ENCODE measurements around the gene PEX3. TPM values are rescaled to one million over a fixed set of nuclear protein-coding genes. Genes with fewer than 3 reads are reported as not detected.

PEX3 gene
- total and polyA plus RNA-seq, 10 of the 15 experiments (the other 5 are each of a cell fraction or from before 2014, with no cell fraction given) = 18.6 to 70.7 (median 38.6) TPM

- Histone ChIP-seq H3K36me3 (ENCODE audit: control insufficient read depth in 2 of 2, insufficient read depth in 2 of 2, low read length in 1 of 2) (peaks cover 0 to 4% of the 10 kb centered on the region in 2 experiments; a peak in 2 of 4 replicates), H3K4me3 (no peak overlapping the region), H4K20me1 (ENCODE audit: control insufficient read depth, insufficient read depth) (no peaks in the 10 kb centered on the region), H3K9ac (ENCODE audit: control insufficient read depth, insufficient read depth, low read length) (no peak overlapping the region), H3K4me2 (ENCODE audit: control insufficient read depth, insufficient read depth) (no peak overlapping the region), H3K9me3 (replicated peaks; ENCODE audit: control insufficient read depth, insufficient read depth, low read length) (no peaks in the 10 kb centered on the region), H3K79me2 (ENCODE audit: control insufficient read depth, insufficient read depth, low read length) (no peaks in the 10 kb centered on the region), H3K4me1 (ENCODE audit: control insufficient read depth, insufficient read depth, low read length) (peaks cover 4% of the 10 kb centered on the region; the same call in 1 of the 2 replicates), H3K27me3 (replicated peaks in 1 of 2; ENCODE audit: control insufficient read depth in 2 of 2, insufficient read depth in 2 of 2, low read length in 1 of 2) (no peaks in the 10 kb centered on the region), H3K27ac (ENCODE audit: control insufficient read depth, insufficient read depth) (no peak overlapping the region), H2AFZ (ENCODE audit: control insufficient read depth, low read depth, low read length) (no peak overlapping the region)
- ATAC-seq (no peak), FAIRE-seq (no peak), DNase-seq (ENCODE audit: low read depth, low spot score) (no peak)
- no TSS peak for BruUV-seq (replicated peaks)
- ChIA-PET CTCF (interaction anchor here (1.2 to 1.4 kb wide), 2 partner anchors 29 to 30 kb away, joined by 3 to 4 read pairs; partner anchors contain the start of gene FUCA2), POLR2A (interaction anchor here (0.5 kb wide), 1 partner anchor 9 kb away, joined by 3 read pairs; no protein-coding TSS in a partner anchor), RAD21 (ENCODE audit: unreplicated experiment) (interaction anchor here (0.5 kb wide), 1 partner anchor 44 kb away, joined by 3 read pairs; no protein-coding TSS in a partner anchor), SMC1A (ENCODE audit: uncharacterized antibody, unreplicated experiment) (interaction anchor here (0.6 to 1.8 kb wide), 3 partner anchors 12 to 814 kb away, joined by 3 to 5 read pairs (median 3); no protein-coding TSS in a partner anchor)
- 71% methylated on average over 2 of the region's 2 CpGs for WGBS (ENCODE audit: insufficient coverage, insufficient replicate concordance, low lambda C conversion rate, missing lambda C conversion rate)
- TF ChIP-seq GABPA (IDR thresholded peaks at IDR 0.05; ENCODE audit: low read depth) (no peak), TARDBP (IDR thresholded peaks at IDR 0.05; ENCODE audit: borderline replicate concordance) (no peak), SKIL (IDR thresholded peaks at IDR 0.05; ENCODE audit: low read depth, poor library complexity, severe bottlenecking) (no peak), TCF12 (IDR thresholded peaks at IDR 0.05; ENCODE audit: low read depth, low read length) (no peak), MXI1 (IDR thresholded peaks at IDR 0.05; ENCODE audit: low read depth, low read length) (no peak), POLR2AphosphoS2 (IDR thresholded peaks at IDR 0.05; ENCODE audit: low read depth, low read length) (no peak), PRDM15 (CRISPR knock-in tag; IDR thresholded peaks at IDR 0.05) (no peak), TCF7 (IDR thresholded peaks at IDR 0.05; ENCODE audit: borderline replicate concordance) (no peak), ESRRA (IDR thresholded peaks at IDR 0.05; ENCODE audit: low read length) (no peak), WRNIP1 (IDR thresholded peaks at IDR 0.05; ENCODE audit: borderline replicate concordance, low read depth, low read length) (no peak)
- intact Hi-C loops (cut with micrococcal nuclease; ENCODE audit: unreplicated experiment) = no loop called here
- in situ Hi-C loops (cut with MboI) = no loop called here
Observed at GRCh38 chr6:143482593-143482992, 32.0 kb downstream of the PEX3 start.
